ENCODE data around the gene CHMP1B. TPM values are rescaled to one million over a fixed set of nuclear protein-coding genes. Genes with fewer than 3 reads are reported as not detected.

Gene CHMP1B
- total and polyA plus RNA-seq, 5 donors, result 28.8 to 40.4 (median 34.2) TPM

GRCh38 chr18:11902522-11903292 lies 51.5 kb downstream of the CHMP1B start:
- DNase-seq (no peak), ATAC-seq (no peak)
- intact Hi-C loops (cut with DNase I), result no loop called here
- H3K4me3 ChIP-seq (ENCODE audit: low read length), result no peak overlapping the region
- H3K4me1 ChIP-seq (ENCODE audit: control insufficient read depth, insufficient read depth, low read length), result no peaks in the 10 kb centered on the region
- H3K27me3 ChIP-seq (ENCODE audit: control insufficient read depth, insufficient read depth), result no peaks in the 10 kb centered on the region
- H3K27ac ChIP-seq (ENCODE audit: low read length), result no peak overlapping the region
- 62% methylated on average over 7 of the region's 7 CpGs for WGBS
- H3K9me3 ChIP-seq (ENCODE audit: control insufficient read depth, low read length), result no peaks in the 10 kb centered on the region

Other genes with a start within 250 kb of the CHMP1B start
- not detected for gene SLC35G4, start 241.8 kb upstream of the CHMP1B start, total RNA-seq
- gene SLC35G4, start 241.8 kb upstream of the CHMP1B start, polyA plus RNA-seq, result not detected
- 1 to 10 TPM; 3.9 to 9.4 (median 8.2) TPM for gene GNAL, start 162.1 kb upstream of the CHMP1B start, total RNA-seq
- 3.5 TPM for gene GNAL, start 162.1 kb upstream of the CHMP1B start, polyA plus RNA-seq
- gene MPPE1, start 56.9 kb downstream of the CHMP1B start, total RNA-seq, result 10 to 100 TPM; 29.0 to 40.6 (median 32.4) TPM
- 20.7 TPM for gene MPPE1, start 56.9 kb downstream of the CHMP1B start, polyA plus RNA-seq
- gene IMPA2, start 130.1 kb downstream of the CHMP1B start, total RNA-seq, result 10 to 100 TPM; 19.8 to 26.9 (median 23.1) TPM
- gene IMPA2, start 130.1 kb downstream of the CHMP1B start, polyA plus RNA-seq, result 21.9 TPM
- not detected for gene ANKRD62, start 242.4 kb downstream of the CHMP1B start, total RNA-seq
- gene ANKRD62, start 242.4 kb downstream of the CHMP1B start, polyA plus RNA-seq, result not detected

Measured in right cardiac atrium (tissue), 5 donors.